NT2/D1 (cell line): ENCODE data around the gene ZNF385B.

Experiments
- SUZ12 ChIP-seq: IDR thresholded peaks from 2 replicates; pipeline ENCODE4 v1.6.1; 2011; ENCODE audit not compliant: insufficient read length, insufficient read depth; ENCODE audit errors: extremely low read depth
- YY1 ChIP-seq: IDR thresholded peaks from 2 replicates; pipeline ENCODE4 v1.6.1; 2011; ENCODE audit not compliant: insufficient read length, insufficient read depth
- ZNF274 ChIP-seq: IDR thresholded peaks from 2 replicates; pipeline ENCODE4 v1.6.1; 2011; ENCODE audit warnings: mild to moderate bottlenecking, low read depth, low read length

DNA sequence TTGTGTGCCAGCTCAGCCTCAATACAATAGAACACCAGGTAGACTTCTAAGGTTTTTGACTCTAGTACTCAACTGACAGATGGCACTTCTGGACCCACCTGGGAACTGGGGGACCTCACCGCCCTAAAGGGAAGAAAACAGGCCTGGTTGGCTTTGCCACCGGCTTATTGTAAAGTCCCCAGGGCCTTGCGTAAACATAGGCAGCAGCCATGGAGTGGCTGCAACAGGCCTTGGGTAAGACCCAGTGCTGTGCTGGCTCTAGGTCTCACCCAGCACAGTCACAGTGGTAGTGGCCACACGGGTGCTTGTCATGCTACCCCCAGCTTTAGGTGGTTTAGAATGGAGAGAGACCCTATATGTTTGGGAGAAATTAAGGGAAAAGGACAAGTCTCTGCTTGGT, 366.1 kb downstream of the ZNF385B start:
- no peak for TF ChIP-seq ZNF274
- TF ChIP-seq YY1 = no peak
- no peak for TF ChIP-seq SUZ12
